Stimulated activated CD8-positive, alpha-beta memory T cell treated with anti-CD3 and anti-CD28 coated beads, Interleukin-12 subunit alpha, Interleukin-12 subunit beta, amount 100 ng/mL, for 4 hours (primary cell): ENCODE results near the gene PFKP.
A peak's percentile ranks its signal among the peaks of the same experiment; 100 is the strongest.
"Not testable (repeated sequence)": the region's sequence is repeated elsewhere in the genome, so short reads cannot be mapped to it uniquely, and the experiment has no call there.

Experiments
- DNase-seq: peaks from one replicate; pipeline ENCODE4 v3.0.0-alpha.2; 2020; ENCODE audit warnings: low read depth

Gene PFKP

GRCh38 chr10:3159152-3159551 is 91.8 kb downstream of the PFKP start:
- no peak for DNase-seq

- DNase-seq = no peak
Observed at GRCh38 chr10:3162533-3162932, 95.2 kb downstream of the PFKP start.

- DNase-seq = no peak
Observed at GRCh38 chr10:3163879-3164278, 96.5 kb downstream of the PFKP start.

- no peak for DNase-seq
Observed at GRCh38 chr10:3165196-3165595, 97.8 kb downstream of the PFKP start.

- DNase-seq = no peak
Observed at GRCh38 chr10:3166496-3167290, 99.3 kb downstream of the PFKP start.

- DNase-seq = no peak
Observed at GRCh38 chr10:3167611-3168330, 100.4 kb downstream of the PFKP start.

GRCh38 chr10:3169271-3169670 is 101.9 kb downstream of the PFKP start:
- no peak for DNase-seq

GRCh38 chr10:3169673-3170072 is 102.3 kb downstream of the PFKP start:
- no peak for DNase-seq

GRCh38 chr10:3171488-3171887 is 104.1 kb downstream of the PFKP start:
- not testable (repeated sequence) for DNase-seq

- DNase-seq = no peak
Observed at GRCh38 chr10:3172081-3172445, 104.7 kb downstream of the PFKP start.

GRCh38 chr10:3172446-3173170 is 105.3 kb downstream of the PFKP start, which contains the start of gene PITRM1:
PITRM1 (minus strand) TSS chr10:3172782; CDS start chr10:3172772, 10 bp downstream.
- DNase-seq = peak; percentile 97

GRCh38 chr10:3173171-3173878 is 106.0 kb downstream of the PFKP start:
- DNase-seq = no peak

GRCh38 chr10:3178042-3178441 is 110.7 kb downstream of the PFKP start:
- no peak for DNase-seq

GRCh38 chr10:3179174-3179573 is 111.8 kb downstream of the PFKP start:
- no peak for DNase-seq

GRCh38 chr10:3180355-3181025 is 113.1 kb downstream of the PFKP start:
- no peak for DNase-seq

GRCh38 chr10:3185386-3185785 is 118.0 kb downstream of the PFKP start:
- DNase-seq = no peak

- no peak for DNase-seq
Observed at GRCh38 chr10:3186368-3186767, 119.0 kb downstream of the PFKP start.
